GM12801 (cell line): ENCODE measurements around the gene CBFB.

ENCODE experiments used
- TF ChIP-seq, protein P1 (sequence below): IDR thresholded peaks from one replicate; pipeline ENCODE4 v1.5.1; 2011; ENCODE audit warnings: control low read depth; ENCODE audit not compliant: insufficient read length; ENCODE audit errors: extremely low read depth

CBFB gene

GRCh38 chr16:67112591-67113399 is 83.8 kb downstream of the CBFB start:
- TF ChIP-seq, protein P1, sequence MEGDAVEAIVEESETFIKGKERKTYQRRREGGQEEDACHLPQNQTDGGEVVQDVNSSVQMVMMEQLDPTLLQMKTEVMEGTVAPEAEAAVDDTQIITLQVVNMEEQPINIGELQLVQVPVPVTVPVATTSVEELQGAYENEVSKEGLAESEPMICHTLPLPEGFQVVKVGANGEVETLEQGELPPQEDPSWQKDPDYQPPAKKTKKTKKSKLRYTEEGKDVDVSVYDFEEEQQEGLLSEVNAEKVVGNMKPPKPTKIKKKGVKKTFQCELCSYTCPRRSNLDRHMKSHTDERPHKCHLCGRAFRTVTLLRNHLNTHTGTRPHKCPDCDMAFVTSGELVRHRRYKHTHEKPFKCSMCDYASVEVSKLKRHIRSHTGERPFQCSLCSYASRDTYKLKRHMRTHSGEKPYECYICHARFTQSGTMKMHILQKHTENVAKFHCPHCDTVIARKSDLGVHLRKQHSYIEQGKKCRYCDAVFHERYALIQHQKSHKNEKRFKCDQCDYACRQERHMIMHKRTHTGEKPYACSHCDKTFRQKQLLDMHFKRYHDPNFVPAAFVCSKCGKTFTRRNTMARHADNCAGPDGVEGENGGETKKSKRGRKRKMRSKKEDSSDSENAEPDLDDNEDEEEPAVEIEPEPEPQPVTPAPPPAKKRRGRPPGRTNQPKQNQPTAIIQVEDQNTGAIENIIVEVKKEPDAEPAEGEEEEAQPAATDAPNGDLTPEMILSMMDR, result no peak

DNA sequence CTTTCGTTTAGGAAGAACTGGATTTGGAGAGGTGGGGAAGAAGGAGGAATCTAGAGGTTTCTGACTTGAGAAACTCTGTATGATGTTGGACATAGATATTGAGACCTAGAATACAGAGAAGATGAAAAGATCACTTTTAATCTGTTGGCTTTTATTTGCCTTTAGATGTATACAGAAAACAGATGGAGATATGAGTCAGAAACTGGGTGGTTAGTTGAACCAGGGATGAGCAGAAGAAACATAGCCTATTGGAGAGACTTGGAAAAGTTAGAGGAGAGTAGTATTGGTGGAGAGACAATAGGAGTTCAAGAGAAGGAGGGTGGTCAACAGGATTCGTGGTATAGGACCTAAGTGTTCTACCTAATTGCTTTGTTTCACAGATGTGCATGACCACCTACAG is 85.8 kb downstream of the CBFB start:
- TF ChIP-seq, protein P1, result no peak

- TF ChIP-seq, protein P1, result no peak
Measured at GRCh38 chr16:67115639-67116038, 86.7 kb downstream of the CBFB start.

DNA sequence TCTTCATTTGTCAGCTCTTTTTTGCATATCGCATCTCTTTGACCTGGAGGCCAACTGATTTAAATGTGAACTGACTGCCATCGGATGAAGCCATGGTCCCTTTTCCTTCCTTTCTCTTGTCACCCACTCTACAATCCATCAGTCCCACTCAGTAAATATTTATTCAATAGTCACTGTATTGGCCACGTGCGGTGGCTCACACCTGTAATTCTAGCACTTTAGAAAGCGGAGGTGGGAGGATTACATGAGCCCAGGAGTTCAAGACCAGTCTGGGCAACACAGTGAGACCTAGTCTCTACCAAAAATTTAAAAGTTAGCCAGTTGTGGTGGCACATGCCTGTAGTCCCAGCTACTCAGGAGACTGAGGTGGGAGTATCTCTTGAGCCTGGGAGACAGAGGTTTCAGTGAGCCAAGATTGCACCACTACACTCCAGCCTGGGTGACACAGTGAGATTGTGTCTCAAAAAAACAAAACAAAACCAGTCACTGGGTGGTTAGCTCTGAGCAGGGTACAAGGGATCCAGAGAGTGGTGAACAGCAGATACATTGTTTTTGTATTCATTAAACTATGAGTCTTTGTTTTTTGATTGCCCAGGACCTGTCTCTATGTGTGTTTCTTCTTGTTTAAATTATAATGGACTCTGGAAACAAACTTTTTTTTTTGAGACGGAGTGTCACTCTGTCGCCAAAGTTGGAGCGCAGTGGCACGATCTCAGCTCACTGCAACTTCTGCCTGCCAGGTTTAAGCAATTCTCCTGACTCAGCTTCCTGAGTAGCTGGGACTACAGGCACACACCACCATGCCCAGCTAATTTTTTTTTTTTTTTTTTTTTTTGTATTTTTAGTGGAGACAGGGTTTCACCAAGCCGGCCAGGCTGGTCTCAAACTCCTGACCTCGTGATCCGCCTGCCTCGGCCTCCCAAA is 87.7 kb downstream of the CBFB start:
- TF ChIP-seq, protein P1, result no peak

DNA sequence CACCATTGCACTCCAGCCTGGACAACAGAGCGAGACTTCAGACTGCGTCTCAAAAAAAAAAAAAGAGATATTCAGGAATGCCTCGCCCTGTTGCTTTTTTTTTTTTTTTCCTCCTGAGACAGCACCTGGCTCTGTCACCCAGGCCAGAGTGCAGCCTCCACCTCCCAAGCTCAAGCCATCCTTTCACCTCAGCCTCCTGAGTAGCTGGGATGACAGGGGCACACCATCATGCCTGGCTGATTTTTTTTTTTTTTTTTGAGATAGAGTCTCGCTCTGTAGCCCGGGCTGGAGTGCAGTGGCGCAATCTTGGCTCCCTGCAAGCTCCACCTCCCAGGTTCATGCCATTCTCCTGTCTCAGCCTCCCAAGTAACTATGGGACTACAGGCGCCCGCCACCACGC is 88.8 kb downstream of the CBFB start:
- TF ChIP-seq, protein P1, result no peak

- TF ChIP-seq, protein P1, result no peak
Measured at GRCh38 chr16:67120025-67120424, 91.1 kb downstream of the CBFB start.

- TF ChIP-seq, protein P1, result no peak
Measured at GRCh38 chr16:67128417-67128816, 99.5 kb downstream of the CBFB start.
